Activated CD4-positive, alpha-beta T cell treated with anti-CD3 and anti-CD28 coated beads for 48 hours (primary cell): ENCODE measurements around the gene RFLNA.

Experiments
- DNase-seq: peaks from one replicate; pipeline ENCODE4 v3.0.0-alpha.2; 2020

The RFLNA gene

GRCh38 chr12:124361996-124362395, 67.1 kb downstream of the RFLNA start:
- DNase-seq = no peak

GRCh38 chr12:124363353-124363965, 68.6 kb downstream of the RFLNA start:
- DNase-seq = no peak

- DNase-seq = no peak
Observed at GRCh38 chr12:124364543-124364942, 69.7 kb downstream of the RFLNA start.
